NCI-H2227 (cell line): Measurements from ENCODE around the gene DPF3.

ENCODE experiments used
- DNase-seq: peaks from one replicate; lab custom pipeline; 2025; ENCODE audit not compliant: unreplicated experiment; lab: John Stamatoyannopoulos, UW

The DPF3 gene

DNA sequence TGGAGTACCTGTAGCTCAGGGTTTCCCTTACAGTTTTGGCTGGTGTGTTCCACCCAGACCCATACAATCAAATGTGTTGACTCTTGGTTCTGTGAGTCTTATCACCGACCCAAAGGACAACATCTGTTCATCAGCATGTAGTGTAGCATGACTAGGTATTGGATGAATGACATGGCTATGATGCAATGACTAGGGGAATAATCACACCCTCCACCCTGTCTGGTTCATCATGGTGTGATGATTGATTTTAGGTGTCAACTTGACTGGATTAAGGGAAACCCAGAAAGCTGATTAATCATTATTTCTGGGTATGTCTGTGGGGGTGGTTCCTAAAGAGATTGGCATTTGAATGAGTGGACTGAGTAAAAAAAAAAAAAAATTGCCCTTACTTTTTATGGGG lies 311.3 kb downstream of the DPF3 start:
- no peak for DNase-seq

DNA sequence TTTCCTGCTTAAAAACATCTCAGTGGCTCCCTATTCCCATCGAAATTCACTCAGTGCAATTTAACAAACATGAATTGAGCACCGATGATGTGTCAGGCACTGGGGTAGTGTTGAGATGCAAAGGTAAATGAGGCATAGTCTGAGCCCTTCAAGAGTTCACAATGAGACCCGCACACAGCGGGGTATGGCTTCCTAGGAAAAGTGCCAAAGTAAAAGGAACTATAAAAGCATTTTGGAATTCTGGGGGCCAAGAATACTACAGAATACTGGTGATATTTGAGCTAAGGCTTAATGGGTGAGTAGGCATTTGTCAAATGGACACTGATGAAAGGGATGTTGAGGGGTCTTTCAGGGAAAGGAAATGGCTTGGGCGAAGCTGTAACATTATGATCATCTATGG lies 315.4 kb downstream of the DPF3 start:
- DNase-seq = no peak

DNA sequence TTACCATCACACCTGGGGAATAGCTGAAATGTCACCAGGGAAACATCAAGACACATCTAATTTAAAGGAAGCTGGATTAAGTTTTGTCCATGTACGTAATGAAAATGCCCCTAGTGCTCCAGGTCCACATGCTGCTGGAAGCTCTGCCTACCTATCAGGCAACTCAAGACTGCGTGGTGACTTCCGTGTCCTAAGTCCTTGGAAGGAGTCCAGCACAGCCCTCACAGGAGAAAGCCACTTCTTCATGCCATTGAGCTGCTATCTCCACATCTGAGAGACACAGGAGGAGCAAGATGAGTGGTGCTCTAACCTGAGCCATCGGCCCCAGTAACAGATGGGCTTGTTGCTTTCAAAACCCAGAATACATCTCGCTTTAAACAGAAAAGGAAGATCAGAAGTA lies 316.4 kb downstream of the DPF3 start:
- DNase-seq = no peak

DNA sequence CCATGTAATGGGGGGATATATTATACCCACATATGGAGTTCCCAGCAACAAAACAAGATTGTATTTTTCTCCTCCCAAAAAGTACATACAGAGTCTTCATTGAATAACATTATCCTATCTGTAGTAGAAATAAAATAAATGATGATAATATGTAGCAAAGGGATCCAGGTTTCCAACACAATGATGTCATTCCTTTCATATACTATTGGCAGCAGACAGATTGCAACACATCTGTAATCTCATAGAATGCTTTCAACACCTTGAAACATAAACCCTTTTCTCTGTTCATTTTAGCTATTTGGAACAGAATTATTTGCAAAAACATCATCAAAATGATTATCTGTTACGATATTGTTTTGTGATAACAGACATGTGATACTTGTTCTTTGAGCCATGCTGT lies 317.6 kb downstream of the DPF3 start:
- no peak for DNase-seq

DNA sequence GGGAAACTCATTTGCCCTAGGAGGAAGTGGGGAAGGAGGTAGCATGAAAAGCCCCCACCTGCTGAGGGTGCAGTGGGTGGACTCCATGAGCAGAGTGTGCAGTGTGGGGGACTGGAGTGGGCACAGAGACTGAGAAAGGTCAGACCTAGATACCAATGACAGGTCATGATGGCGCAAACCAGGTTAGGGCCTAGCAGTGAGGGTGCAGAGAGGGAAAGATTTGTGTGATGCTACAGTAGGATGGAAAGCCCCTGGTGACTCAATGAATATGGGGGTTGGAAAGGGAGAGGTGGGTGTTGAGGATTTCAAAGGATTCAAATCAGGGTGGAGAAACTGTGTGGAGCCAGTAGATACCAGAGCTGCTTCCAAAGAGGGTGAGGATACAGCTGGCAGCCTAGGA lies 319.2 kb downstream of the DPF3 start:
- no peak for DNase-seq

DNA sequence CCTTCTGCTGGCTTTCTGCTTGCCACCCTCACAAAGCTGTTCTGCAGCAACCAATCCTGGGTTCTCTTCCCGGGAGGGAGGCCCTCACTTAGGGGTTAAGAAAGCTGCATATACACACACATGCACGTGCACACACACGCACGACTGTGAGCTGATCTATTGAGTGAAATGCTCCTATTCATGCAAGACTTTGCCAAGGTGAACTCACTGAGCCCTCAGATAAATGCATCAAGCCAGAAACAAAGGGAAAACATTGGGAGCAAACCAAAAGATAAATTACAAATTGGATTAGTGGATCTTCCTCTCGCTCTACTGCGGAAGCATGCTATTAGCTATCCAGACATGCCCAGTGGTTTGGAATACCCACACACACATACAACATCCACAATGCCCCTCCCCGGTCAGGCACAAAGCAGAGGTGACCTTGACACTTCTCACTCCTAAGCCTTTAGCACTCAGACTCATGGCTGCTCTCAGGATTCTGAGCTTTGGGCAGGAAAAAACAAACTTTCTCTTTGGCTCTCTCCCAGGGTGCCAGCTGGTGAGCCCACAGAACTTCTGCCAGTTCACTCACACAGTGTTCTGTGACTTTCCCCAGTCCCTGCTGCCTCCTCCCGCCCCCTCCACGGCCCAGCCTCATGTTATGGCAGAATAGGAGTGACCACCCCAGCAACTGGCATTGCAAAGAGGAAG lies 320.0 kb downstream of the DPF3 start:
- DNase-seq = no peak
